SH-SY5Y (cell line): ENCODE results near the gene CDC25A.

Experiments used
- GATA2 ChIP-seq: IDR thresholded peaks from 2 replicates; pipeline ENCODE4 v1.6.1; 2011; ENCODE audit warnings: mild to moderate bottlenecking, low read depth, low read length
- GATA3 ChIP-seq: IDR thresholded peaks from 2 replicates; pipeline ENCODE4 v1.6.1; 2011; ENCODE audit warnings: low read depth, mild to moderate bottlenecking, low read length, moderate library complexity

The CDC25A gene

DNA sequence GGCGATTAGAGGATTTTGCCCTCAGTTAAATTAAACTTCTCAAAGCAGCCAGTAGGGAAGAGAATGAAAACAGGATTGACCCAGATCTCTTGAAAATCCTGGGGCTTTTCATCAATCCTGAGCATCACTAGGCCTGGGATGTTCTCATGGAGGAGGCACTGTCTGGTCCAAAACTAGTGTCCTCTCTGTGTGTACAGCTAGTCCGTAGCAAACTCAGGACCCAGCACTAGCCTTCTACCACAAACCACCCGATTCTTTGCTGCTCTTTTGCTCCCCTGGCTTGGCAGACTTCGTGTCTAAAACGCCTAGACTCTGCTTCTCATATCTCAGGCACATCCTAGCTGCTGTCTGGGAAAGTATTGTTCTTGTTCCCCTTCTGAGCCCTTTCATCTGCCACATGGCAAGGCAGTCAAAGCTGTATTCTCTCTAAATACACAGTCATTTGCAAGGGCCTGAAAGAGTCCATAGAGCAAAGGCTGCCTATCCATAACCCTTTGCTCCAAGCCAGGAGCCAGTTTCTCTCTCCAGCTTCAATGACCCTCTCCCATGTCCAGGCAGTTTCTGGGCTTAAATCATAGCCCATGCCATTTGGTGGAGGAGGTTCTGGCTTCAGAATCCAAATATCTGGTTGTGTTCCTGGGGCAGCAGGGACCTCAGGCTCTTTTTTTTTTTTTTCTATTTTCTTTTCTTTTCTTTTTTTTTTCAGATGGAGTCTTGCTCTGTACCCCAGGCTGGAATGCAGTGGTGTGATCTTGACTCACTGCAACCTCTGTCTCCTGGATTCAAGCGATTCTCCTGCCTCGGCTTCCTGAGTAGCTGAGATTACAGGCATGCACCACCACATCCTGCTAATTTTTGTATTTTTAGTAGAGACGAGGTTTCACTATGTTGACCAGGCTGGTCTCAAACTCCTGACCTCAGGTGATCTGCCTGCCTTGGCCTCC lies 52.4 kb downstream of the CDC25A start:
- TF ChIP-seq GATA3 (no peak), GATA2 (no peak)

DNA sequence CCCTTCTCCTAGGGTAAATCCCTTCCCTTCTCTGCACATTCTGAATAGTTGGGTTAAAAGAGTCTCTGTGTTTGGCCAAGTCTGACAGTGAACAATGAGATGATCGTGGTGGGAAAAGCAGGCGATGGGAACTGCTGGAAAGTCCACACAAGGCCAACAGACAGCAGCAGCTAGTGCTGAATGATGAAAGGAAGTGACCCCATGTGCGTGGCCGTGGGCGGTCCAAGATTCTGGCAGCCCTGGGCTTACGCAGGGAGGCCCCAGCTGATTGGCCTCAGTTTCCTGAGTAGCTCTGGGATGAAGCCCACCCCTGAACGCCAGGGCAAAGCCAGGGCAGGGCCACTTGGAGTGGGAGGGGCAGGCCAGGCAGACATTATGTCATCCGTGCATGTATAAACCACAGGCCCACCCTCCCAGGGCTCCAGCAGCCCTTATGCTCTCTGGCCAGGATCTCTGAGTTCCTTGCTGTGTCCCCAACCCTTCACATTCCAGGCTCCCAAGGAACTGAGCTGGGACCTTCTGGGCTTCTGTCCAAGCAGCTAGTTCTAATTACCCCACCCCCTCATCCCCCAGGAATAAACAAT lies 57.8 kb downstream of the CDC25A start:
- TF ChIP-seq GATA3 (no peak), GATA2 (no peak)

DNA sequence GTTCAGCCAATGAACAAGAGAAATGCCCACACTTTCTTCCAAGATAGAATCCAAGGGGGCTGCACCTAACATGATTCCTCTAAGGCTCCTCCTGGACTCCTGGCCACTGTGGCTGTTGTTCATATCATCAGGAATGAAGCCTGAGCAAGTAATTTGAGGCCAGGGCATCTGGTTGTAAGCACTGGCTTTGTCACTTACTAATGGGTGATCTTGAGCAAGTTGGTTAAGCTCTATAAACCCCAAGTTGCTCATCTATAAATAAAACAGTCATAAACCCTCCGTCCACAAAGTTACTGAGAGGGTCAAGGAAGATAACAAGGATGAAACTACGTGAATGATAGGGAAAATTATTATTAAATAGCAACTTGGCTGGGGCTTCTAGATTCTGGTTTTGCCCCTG lies 58.3 kb downstream of the CDC25A start:
- TF ChIP-seq GATA2: no peak

DNA sequence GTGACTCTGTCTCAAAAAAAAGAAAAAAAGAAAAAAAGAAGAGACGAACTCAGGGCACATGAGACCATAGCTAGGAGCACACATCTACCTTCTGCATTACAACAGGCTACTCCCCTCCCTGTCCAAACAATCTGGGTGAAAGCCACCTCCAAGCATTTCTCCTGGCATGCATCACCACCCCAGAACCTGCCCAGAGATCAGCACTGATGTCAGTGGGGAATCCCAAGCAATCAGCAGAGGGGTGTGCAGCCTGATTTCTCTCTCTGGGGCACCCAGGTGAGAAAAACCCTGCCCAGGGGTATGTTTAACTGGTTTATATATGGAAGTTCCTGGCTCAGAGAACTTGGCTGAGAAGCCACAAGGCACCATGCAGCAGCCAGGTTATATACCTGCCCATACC lies 59.4 kb downstream of the CDC25A start:
- TF ChIP-seq GATA2: no peak
- no peak for TF ChIP-seq GATA3

DNA sequence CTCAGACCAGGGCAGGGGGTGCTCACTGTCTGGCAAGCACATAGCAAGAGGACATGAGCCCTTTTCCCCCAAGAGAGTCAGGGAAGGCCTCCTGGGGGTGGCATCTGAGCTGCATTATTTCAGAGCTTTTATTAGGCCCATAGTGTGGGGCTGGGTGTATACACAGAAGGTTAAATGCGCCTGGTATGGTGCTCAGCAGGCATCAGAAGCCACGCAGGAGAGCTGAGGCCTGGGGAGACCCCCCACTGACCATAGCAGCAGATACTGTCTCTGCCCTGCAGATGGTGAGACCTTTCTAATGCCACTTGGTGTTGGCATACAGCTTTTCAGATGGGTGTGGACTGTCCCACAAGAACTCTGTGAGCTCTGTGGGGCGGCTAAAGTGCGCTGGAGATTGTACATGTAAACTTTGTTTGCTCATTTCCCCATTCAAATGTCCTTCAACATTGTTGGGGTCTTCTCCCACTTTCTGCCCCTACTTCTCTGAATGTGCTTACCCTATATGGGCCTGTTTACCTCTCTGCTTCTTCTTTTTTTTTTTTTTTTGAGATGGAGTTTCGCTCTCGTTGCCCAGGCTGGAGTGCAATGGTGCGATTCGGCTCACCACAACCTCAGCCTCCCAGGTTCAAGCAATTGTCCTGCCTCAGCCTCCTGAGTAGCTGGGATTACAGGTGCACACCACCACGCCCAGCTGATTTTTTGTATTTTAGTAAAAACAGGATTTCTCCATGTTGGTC lies 62.2 kb downstream of the CDC25A start:
- TF ChIP-seq GATA3 (no peak), GATA2 (no peak)

DNA sequence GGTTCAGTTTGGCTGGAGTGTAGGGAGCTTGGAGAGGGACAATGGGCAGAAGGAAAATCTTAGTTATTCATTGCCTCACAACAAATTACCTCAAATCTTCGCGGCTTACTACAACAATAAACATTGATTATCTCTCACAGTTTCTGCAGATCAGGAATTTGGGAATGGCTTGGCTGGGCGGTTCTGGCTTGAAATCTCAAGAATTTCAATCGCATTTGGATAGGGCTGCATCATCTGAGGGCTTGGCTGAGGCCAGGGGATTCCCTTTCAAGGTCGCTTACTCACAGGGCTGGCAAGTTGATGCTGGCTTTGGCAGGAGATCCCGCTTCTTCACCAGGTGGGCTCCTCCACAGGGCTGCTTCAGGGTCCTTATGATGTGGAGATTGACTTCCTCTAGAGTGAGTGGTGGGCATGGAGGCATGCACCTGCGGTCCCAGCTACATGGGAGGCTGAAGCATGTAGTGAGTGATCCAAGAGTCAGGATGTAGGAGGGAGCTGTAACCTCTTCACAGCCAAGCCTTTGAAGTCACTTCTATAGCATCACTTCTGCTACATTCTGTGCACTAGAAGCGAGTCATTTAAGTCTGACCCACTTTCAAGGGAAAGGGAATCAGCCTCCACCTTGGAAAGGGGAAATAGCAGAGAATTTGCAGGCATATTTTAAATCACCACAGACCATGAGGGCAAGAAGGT lies 63.1 kb downstream of the CDC25A start:
- TF ChIP-seq GATA3: no peak
- TF ChIP-seq GATA2: no peak

DNA sequence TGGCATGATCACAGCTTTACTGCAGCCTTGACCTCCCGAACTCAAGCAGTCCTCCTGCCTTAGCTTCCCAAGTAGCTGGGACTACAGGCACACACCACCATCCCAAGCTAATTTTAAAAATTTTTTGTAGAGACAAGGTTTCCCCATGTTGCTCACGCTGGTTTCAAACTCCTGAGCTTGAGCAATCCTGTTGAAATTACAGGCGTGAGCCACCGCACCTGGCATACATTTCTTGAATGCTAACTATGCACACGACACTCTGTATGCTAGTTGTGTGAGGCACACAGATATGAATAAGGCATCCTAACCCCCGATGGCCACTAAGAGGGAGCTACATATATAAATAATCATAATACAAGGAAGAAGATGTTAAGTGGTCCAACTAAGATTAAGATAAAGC lies 64.9 kb downstream of the CDC25A start:
- TF ChIP-seq GATA2: no peak
- no peak for TF ChIP-seq GATA3

DNA sequence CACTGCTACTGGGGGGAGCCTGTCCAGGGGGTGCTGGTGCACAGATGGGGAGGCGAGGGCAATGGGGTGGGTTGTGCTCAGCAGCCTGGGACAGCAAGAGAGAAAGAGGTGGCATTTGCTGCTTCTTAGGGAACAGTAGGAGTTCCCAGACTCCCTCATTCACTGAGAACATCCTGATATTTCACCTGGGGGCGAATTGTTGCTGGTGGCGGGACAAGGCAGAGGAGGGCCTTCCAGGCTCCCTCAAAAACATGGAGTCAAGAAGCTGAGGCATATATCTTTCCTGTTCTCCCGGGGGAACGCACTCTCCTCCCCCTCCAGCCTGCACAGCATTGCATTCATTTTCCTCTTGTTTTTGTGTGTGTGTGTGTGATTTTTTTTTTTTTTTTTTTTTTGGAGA lies 65.7 kb downstream of the CDC25A start:
- TF ChIP-seq GATA3 (no peak), GATA2 (no peak)

DNA sequence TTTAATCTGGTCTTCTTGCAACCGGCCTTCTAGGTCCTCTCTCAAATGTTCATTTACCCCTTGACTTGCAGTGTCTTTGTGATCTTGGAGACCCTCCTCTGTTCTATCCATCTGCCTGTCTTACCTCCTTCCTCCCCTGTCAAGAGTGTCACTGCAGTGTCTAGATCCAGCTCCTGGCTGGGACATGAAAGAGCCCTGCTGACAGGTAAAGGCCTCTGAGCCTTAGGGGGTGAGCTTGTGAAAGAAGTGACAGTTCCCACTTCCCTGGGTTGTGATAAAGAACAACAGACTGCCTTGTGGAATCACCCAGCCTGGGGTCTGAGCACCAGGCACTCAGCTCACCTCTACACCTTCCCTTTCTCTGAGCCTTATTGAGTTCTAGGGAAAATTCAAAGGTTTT lies 68.0 kb downstream of the CDC25A start:
- TF ChIP-seq GATA2 (no peak), GATA3 (no peak)

DNA sequence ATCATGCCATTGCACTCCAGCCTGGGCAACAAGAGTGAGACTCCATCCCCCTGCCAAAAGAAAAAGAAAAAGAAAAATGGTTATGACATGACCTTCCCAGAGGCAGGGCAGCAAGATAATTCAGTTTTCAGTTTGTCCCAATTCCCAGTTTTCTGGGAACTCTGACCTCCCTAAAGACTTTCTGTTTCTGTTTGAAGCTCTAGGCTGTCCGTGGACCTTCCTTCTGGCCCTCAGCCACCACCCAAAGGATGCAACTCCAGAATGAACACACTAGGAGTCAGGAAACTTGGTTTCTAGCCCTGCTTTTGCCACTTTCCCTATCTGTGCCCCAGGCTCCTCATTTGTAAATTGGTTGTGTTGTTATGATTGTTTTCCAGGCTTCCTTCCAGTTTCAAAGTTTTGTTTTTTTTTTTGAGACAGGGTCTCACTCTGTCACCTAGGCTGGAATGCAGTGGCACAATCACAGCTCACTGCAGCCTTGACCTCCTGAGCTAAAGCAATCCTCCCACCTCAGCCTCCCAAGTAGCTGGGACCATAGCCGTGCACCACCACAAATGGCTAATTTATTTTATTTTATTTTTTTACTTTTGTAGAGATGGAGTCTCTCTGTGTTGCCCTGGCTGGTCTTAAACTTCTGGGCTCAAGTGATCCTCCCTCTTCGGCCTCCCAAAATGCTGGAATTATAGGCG lies 68.6 kb downstream of the CDC25A start:
- TF ChIP-seq GATA2 (no peak), GATA3 (no peak)

DNA sequence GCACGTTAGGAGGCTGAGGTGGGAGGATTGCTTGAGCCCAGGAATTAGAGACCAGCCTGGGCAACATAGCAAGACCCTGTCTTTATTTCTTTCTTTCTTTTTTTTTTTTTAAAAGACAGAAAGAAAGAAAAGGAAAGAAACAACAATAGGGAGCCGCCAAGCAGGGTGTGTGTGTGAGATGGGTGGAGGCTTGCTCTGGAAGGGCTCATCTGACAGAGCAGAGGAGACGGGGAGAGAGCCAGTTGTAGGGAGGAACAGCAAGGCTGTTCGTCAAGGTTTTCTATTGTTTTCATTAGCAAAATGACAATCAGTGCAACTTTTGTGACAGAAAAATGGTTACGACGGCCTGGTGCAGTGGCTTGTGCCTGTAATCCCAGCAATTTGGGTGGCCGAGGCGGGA lies 69.3 kb downstream of the CDC25A start:
- no peak for TF ChIP-seq GATA2
- TF ChIP-seq GATA3: no peak

DNA sequence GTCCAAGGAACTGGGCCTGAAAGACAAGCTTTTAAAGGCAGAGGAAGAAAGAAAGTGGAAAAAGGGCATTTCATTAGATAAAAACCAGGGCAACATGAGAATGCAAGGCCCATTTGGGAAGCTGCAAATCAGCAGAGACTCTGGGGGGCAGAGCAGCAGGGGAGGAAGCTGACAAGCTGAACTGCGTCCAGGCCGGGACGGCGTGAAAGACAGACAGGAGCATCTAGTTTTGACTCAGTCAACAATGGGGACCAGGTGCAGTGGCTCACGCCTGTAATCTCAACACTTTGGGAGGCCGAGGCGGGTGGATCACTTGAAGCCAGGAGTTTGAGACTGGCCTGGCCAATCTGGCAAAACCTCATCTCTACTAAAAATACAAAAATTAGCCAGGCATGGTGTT lies 69.9 kb downstream of the CDC25A start:
- TF ChIP-seq GATA2: no peak
- TF ChIP-seq GATA3: no peak

DNA sequence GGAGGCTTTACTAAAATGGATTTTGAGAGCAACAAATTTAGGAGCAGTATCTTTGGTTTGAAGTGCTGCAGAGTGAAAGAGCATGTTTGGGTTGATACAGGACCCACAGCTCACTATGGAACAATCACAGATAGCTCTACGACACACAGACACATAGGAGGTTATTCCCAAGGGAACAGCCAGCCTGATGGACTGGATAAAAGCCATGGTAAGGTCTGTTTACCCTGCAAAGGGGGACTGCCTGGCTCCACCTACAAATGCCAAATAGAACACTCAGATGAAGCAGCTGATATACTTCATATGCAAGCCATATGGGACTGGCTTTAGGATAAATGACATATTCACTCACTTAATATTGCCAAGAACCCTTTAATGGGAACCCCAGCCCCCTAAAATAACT lies 75.4 kb downstream of the CDC25A start:
- TF ChIP-seq GATA2 (peak; percentile 87), GATA3 (peak; percentile 86)
